ENCODE results near the gene TRIM68. TPM values are rescaled to one million over a fixed set of nuclear protein-coding genes. Genes with fewer than 3 reads are reported as not detected.

TRIM68 gene
- total RNA-seq: 8.3 and 12.3 TPM in 2 replicates

GRCh38 chr11:4607781-4608666 is at the start of gene TRIM68:
TSS of gene TRIM68 (minus strand) at chr11:4608231. CDS start at chr11:4605504, 2,727 bp downstream.

GRCh38 chr11:4643682-4644081 is 35.7 kb upstream of the TRIM68 start, which contains the start of gene OR51E1:
TSS of gene OR51E1 (plus strand) at chr11:4643982. CDS start at chr11:4652527, 8,545 bp downstream.

GRCh38 chr11:4636962-4637661 is 29.1 kb upstream of the TRIM68 start, which contains the start of gene OR51D1:
TSS of gene OR51D1 (plus strand) at chr11:4637477. CDS start at chr11:4639791, 2,314 bp downstream.

GRCh38 chr11:4593739-4594138 is 14.3 kb downstream of the TRIM68 start, which contains the start of gene OR52I1:
TSS of gene OR52I1 (plus strand) at chr11:4594039. CDS start at chr11:4594039, 0 bp downstream.

GRCh38 chr11:4581443-4581842 is 26.6 kb downstream of the TRIM68 start, which contains the start of gene OR52I2:
TSS of gene OR52I2 (plus strand) at chr11:4581743.

Other genes with a start within 250 kb of the TRIM68 start
- gene OR52B4, start 239.8 kb downstream of the TRIM68 start, total RNA-seq: not detected in 2 replicates
- 37.0 and 37.7 TPM in 2 replicates for gene TRIM21, start 214.5 kb downstream of the TRIM68 start, total RNA-seq
- not detected in 2 replicates for gene OR52K2, start 158.9 kb downstream of the TRIM68 start, total RNA-seq
- not detected in 2 replicates for gene OR52K1, start 125.6 kb downstream of the TRIM68 start, total RNA-seq
- gene OR52M1, start 63.0 kb downstream of the TRIM68 start, total RNA-seq: not detected in 2 replicates
- not detected in 2 replicates for gene OR52I2, start 26.5 kb downstream of the TRIM68 start, total RNA-seq
- not detected in 2 replicates for gene OR52I1, start 14.2 kb downstream of the TRIM68 start, total RNA-seq
- gene OR51D1, start 29.2 kb upstream of the TRIM68 start, total RNA-seq: not detected in 2 replicates
- not detected in 2 replicates for gene OR51E1, start 35.8 kb upstream of the TRIM68 start, total RNA-seq
- gene OR51E2, start 89.6 kb upstream of the TRIM68 start, total RNA-seq: not detected in 2 replicates
- not detected in 2 replicates for gene MMP26, start 96.6 kb upstream of the TRIM68 start, total RNA-seq
- gene OR51F1, start 161.7 kb upstream of the TRIM68 start, total RNA-seq: not detected in 2 replicates
- gene OR52R1, start 196.1 kb upstream of the TRIM68 start, total RNA-seq: not detected in 2 replicates
- gene OR51F2, start 213.1 kb upstream of the TRIM68 start, total RNA-seq: not detected in 2 replicates
- gene OR51S1, start 241.0 kb upstream of the TRIM68 start, total RNA-seq: not detected in 2 replicates